Stimulated activated CD8-positive, alpha-beta memory T cell treated with anti-CD3 and anti-CD28 coated beads, Interleukin-15, amount 100 ng/mL, for 48 hours (primary cell): ENCODE data around the gene MAML2.
A peak's percentile ranks its signal among the peaks of the same experiment; 100 is the strongest.

Experiments
- DNase-seq, 2 donors: peaks; one replicate each; pipeline ENCODE4 v3.0.0-alpha.2; 2020; ENCODE audit warnings: low read depth in 2 of 2

The MAML2 gene

GRCh38 chr11:96339706-96340554 lies 3.1 kb downstream of the MAML2 start:
- DNase-seq: no peak

GRCh38 chr11:96338910-96339705 lies 3.9 kb downstream of the MAML2 start:
- peak; percentile 34 to 49 for DNase-seq

- peak in 1 of 2 donors; percentile 48 for DNase-seq
These were observed 5.2 kb downstream of the MAML2 start for GRCh38 chr11:96337541-96338431.

GRCh38 chr11:96335388-96335787 lies 7.6 kb downstream of the MAML2 start:
- DNase-seq: no peak

- DNase-seq: no peak
These were observed 8.8 kb downstream of the MAML2 start for GRCh38 chr11:96334219-96334618.

GRCh38 chr11:96333191-96333719 lies 9.7 kb downstream of the MAML2 start:
- no peak for DNase-seq

- no peak for DNase-seq
These were observed 10.7 kb downstream of the MAML2 start for GRCh38 chr11:96332126-96332771.

GRCh38 chr11:96331699-96332116 lies 11.3 kb downstream of the MAML2 start:
- no peak for DNase-seq

- no peak for DNase-seq
These were observed 12.5 kb downstream of the MAML2 start for GRCh38 chr11:96330511-96330859.

GRCh38 chr11:96329855-96330510 lies 13.0 kb downstream of the MAML2 start:
- no peak for DNase-seq

GRCh38 chr11:96329419-96329818 lies 13.6 kb downstream of the MAML2 start:
- no peak for DNase-seq

GRCh38 chr11:96328395-96329010 lies 14.5 kb downstream of the MAML2 start:
- no peak for DNase-seq

GRCh38 chr11:96326959-96327358 lies 16.0 kb downstream of the MAML2 start:
- no peak for DNase-seq

- DNase-seq: no peak
These were observed 18.1 kb downstream of the MAML2 start for GRCh38 chr11:96324912-96325311.

GRCh38 chr11:96323642-96323985 lies 19.4 kb downstream of the MAML2 start:
- DNase-seq: no peak

- DNase-seq: no peak
These were observed 20.0 kb downstream of the MAML2 start for GRCh38 chr11:96322775-96323641.

GRCh38 chr11:96321091-96321490 lies 21.9 kb downstream of the MAML2 start:
- no peak for DNase-seq

GRCh38 chr11:96319898-96320656 lies 22.9 kb downstream of the MAML2 start:
- no peak for DNase-seq

GRCh38 chr11:96318850-96319249 lies 24.1 kb downstream of the MAML2 start:
- no peak for DNase-seq
